Loucy (cell line): Measurements from ENCODE around the gene QSOX1.

ENCODE experiments used
- CTCF ChIP-seq: fragments of 200-600 bp; sonication (generic); conservative IDR thresholded peaks from 2 replicates; pipeline ENCODE4 v1.5.1; 2014; ENCODE audit warnings: mild to moderate bottlenecking, antibody characterized with exemption, low read length
- EZH2phosphoT487 ChIP-seq: fragments of 200-600 bp; IDR thresholded peaks from 2 replicates; pipeline ENCODE4 v1.6.1; 2018; ENCODE audit warnings: antibody characterized with exemption, mild to moderate bottlenecking, moderate library complexity, borderline replicate concordance

- TF ChIP-seq CTCF (no peak), EZH2phosphoT487 (no peak)
Measured at GRCh38 chr1:180241716-180242544, 87.3 kb downstream of the QSOX1 start.
